Osteocyte (in vitro differentiated cells): Measurements from ENCODE around the gene PLCB1. TPM values are rescaled to one million over a fixed set of nuclear protein-coding genes. Genes with fewer than 3 reads are reported as not detected.

Source experiments
- DNase-seq: peaks from one replicate; pipeline ENCODE4 v3.0.0; 2021; ENCODE audit warnings: mixed read lengths; ENCODE audit not compliant: unreplicated experiment; ENCODE audit errors: extremely low spot score
- H3K27ac Mint-ChIP-seq: one replicate; pipeline ENCODE4 v1.8.0; 2021; ENCODE audit warnings: mild to moderate bottlenecking, mixed read lengths; ENCODE audit not compliant: unreplicated experiment
- H3K27me3 Mint-ChIP-seq: one replicate; pipeline ENCODE4 v1.8.0; 2021; ENCODE audit warnings: mixed read lengths; ENCODE audit not compliant: unreplicated experiment
- H3K36me3 Mint-ChIP-seq: one replicate; pipeline ENCODE4 v1.8.0; 2021; ENCODE audit warnings: mixed read lengths; ENCODE audit not compliant: unreplicated experiment
- H3K4me1 Mint-ChIP-seq: one replicate; pipeline ENCODE4 v1.8.0; 2021; ENCODE audit warnings: mixed read lengths; ENCODE audit not compliant: unreplicated experiment
- H3K4me3 Mint-ChIP-seq: one replicate; pipeline ENCODE4 v1.8.0; 2021; ENCODE audit warnings: mild to moderate bottlenecking, moderate library complexity, mixed read lengths; ENCODE audit not compliant: unreplicated experiment
- H3K9me3 Mint-ChIP-seq: one replicate; pipeline ENCODE4 v1.8.0; 2021; ENCODE audit warnings: mixed read lengths; ENCODE audit not compliant: unreplicated experiment
- total RNA-seq: library from RNA; stranded (reverse); gene quantifications from 2 replicates; pipeline ENCODE4 v1.2.1, GENCODE V29; 2021
- TF ChIP-seq, protein P1 (sequence below): fragments of 200-600 bp; sonication (generic); IDR thresholded peaks from 2 replicates; pipeline ENCODE4 v1.5.0; 2021; ENCODE audit warnings: antibody characterized with exemption, mild to moderate bottlenecking, moderate library complexity

PLCB1 gene
- total RNA-seq, 1 donor from 2014 or later: 33.3 TPM

DNA sequence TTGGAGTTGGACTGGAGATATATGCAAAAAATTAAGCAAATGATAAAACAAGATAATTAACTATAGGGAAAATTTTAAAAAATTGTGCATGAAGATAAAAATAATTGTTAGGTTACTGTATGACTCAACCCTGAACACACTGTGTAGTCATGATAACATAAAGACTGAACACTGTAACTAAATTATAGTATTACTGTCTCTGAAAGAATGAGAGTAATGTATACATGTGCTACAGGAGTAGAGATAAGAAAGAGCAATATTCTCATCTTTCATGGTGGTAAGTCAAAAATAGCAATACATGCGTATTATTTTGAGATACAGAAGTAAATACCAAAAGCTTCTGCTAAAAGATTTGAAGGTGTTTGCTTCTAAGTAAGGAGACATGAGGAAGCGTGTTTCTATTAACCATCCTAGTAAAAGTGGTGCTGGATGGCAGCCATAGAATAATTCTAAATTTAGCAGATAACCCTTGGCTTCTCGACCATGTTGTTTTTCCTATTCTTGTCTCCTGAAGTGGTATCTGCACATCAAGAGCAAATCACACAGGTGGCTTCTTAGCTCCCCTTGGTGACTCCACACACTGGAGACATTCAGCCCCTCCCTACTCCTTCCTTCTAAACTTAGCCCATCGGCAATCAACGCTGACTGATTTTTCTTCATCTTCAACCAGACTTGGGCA lies 546.2 kb downstream of the PLCB1 start:
- no peaks in the 10 kb centered on the region for H3K27me3 Mint-ChIP-seq
- no peak overlapping the region for H3K27ac Mint-ChIP-seq
- TF ChIP-seq, protein P1, sequence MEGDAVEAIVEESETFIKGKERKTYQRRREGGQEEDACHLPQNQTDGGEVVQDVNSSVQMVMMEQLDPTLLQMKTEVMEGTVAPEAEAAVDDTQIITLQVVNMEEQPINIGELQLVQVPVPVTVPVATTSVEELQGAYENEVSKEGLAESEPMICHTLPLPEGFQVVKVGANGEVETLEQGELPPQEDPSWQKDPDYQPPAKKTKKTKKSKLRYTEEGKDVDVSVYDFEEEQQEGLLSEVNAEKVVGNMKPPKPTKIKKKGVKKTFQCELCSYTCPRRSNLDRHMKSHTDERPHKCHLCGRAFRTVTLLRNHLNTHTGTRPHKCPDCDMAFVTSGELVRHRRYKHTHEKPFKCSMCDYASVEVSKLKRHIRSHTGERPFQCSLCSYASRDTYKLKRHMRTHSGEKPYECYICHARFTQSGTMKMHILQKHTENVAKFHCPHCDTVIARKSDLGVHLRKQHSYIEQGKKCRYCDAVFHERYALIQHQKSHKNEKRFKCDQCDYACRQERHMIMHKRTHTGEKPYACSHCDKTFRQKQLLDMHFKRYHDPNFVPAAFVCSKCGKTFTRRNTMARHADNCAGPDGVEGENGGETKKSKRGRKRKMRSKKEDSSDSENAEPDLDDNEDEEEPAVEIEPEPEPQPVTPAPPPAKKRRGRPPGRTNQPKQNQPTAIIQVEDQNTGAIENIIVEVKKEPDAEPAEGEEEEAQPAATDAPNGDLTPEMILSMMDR: no peak

DNA sequence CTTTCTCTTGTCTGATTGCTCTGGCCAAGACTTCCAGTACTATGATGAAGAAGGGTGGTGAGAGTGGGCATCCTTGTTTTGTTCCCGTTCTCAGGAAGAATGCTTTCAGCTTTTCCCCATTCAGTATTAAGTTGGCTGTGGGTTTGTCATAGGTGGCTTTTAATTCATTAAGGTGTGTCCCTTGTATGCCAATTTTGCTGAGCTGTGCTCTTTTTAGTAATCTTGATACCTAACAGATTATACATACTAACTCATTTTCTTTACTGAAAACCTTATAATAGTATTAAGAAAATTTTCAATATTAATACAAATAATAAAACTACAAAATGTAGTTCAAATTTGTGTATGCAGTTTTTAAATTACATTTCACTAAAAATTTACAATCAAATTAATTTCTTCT lies 557.3 kb downstream of the PLCB1 start:
- H3K27ac Mint-ChIP-seq: no peak overlapping the region
- H3K36me3 Mint-ChIP-seq: peaks cover 35% of the 10 kb centered on the region
- no peaks in the 10 kb centered on the region for H3K27me3 Mint-ChIP-seq
- peaks cover 17% of the 10 kb centered on the region for H3K4me1 Mint-ChIP-seq
- DNase-seq: no peak
- no peak overlapping the region for H3K4me3 Mint-ChIP-seq
- H3K9me3 Mint-ChIP-seq: peaks cover 26% of the 10 kb centered on the region
- TF ChIP-seq, protein P1: no peak

More for the DNA sequence above, 546.2 kb downstream of the PLCB1 start:
- H3K4me3 Mint-ChIP-seq: no peak overlapping the region
- no peak for DNase-seq
- H3K36me3 Mint-ChIP-seq: peaks cover 25% of the 10 kb centered on the region
- no peaks in the 10 kb centered on the region for H3K4me1 Mint-ChIP-seq
- no peaks in the 10 kb centered on the region for H3K9me3 Mint-ChIP-seq

DNA sequence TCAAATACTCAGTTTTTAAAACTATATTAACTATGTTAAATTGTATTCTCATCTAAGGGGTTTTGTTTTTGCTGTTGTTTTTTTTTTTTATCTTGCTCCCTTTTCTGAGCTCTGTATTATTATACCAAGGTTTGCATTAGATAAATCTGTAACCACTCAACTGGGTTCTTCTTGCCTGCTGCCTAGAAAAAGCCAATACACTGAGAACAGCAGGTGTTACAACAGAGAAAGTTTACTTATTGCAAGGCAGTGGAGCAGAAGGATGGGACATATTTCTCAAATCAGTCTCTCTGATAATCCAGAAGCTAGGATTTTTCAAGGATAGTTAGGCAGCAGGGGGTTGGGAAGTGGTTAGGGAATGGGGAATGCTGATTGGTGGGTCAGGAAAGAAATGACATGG lies 558.0 kb downstream of the PLCB1 start:
- peaks cover 29% of the 10 kb centered on the region for H3K36me3 Mint-ChIP-seq

DNA sequence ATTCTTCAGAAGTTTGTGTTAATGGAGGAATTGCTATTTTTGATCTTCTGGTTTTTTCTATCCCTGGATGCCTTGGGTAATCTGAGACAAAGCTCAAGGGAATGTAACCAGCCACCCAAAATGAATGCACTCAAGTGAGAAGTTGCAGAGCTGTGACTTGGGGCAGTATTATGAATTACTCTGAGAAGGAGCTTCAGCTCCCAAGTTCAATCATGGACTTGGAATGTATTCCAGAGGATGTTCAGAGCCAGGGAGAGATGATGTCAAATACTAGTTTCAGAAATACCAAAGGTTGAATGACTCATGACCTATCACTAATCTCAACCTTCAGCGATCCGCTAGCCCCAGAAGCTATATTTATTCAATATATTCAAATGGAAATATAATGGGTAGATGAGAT lies 561.6 kb downstream of the PLCB1 start:
- H3K36me3 Mint-ChIP-seq: peaks cover 23% of the 10 kb centered on the region
- no peaks in the 10 kb centered on the region for H3K27me3 Mint-ChIP-seq
- peak overlapping the region; percentile 7 for H3K27ac Mint-ChIP-seq
- no peak overlapping the region for H3K4me3 Mint-ChIP-seq
- no peak for DNase-seq
- H3K4me1 Mint-ChIP-seq: peaks cover 23% of the 10 kb centered on the region
- TF ChIP-seq, protein P1: no peak
- peaks cover 20% of the 10 kb centered on the region for H3K9me3 Mint-ChIP-seq

More for the DNA sequence above, 558.0 kb downstream of the PLCB1 start:
- peaks cover 26% of the 10 kb centered on the region for H3K9me3 Mint-ChIP-seq
- H3K27ac Mint-ChIP-seq: no peak overlapping the region
- no peak for DNase-seq
- H3K4me1 Mint-ChIP-seq: peaks cover 23% of the 10 kb centered on the region
- TF ChIP-seq, protein P1: no peak
- no peaks in the 10 kb centered on the region for H3K27me3 Mint-ChIP-seq
- H3K4me3 Mint-ChIP-seq: no peak overlapping the region

DNA sequence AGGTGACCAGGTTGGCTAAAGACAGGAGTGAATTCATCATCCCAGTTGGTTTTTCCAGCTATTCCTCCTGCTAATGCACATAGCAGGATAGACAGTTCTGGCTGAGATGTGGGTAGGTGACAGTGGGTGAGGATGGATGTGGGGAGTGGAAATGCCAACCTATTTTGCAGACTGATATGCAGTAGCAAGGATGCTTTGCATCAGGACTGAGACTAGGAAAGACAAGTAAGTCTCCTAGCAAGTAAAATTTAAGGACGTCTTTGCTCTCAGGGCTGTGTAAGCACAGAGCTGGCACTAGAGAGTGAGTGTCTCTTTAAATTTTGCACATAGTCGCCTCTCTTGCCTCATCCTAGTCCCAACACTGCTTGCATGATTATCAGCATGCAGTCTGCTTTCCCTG lies 568.7 kb downstream of the PLCB1 start:
- no peaks in the 10 kb centered on the region for H3K4me1 Mint-ChIP-seq

More for the DNA sequence above, 568.7 kb downstream of the PLCB1 start:
- Mint-ChIP-seq H3K9me3 (peaks cover 10% of the 10 kb centered on the region), H3K27ac (no peak overlapping the region), H3K36me3 (peaks cover 17% of the 10 kb centered on the region), H3K27me3 (no peaks in the 10 kb centered on the region), H3K4me3 (no peak overlapping the region)
- no peak for DNase-seq
- TF ChIP-seq, protein P1: no peak
